Measurements from ENCODE around the gene MUC5AC. TPM values are rescaled to one million over a fixed set of nuclear protein-coding genes. Genes with fewer than 3 reads are reported as not detected.

Gene MUC5AC
- total RNA-seq, 1 experiment from 2014 or later: under 0.01 TPM

DNA sequence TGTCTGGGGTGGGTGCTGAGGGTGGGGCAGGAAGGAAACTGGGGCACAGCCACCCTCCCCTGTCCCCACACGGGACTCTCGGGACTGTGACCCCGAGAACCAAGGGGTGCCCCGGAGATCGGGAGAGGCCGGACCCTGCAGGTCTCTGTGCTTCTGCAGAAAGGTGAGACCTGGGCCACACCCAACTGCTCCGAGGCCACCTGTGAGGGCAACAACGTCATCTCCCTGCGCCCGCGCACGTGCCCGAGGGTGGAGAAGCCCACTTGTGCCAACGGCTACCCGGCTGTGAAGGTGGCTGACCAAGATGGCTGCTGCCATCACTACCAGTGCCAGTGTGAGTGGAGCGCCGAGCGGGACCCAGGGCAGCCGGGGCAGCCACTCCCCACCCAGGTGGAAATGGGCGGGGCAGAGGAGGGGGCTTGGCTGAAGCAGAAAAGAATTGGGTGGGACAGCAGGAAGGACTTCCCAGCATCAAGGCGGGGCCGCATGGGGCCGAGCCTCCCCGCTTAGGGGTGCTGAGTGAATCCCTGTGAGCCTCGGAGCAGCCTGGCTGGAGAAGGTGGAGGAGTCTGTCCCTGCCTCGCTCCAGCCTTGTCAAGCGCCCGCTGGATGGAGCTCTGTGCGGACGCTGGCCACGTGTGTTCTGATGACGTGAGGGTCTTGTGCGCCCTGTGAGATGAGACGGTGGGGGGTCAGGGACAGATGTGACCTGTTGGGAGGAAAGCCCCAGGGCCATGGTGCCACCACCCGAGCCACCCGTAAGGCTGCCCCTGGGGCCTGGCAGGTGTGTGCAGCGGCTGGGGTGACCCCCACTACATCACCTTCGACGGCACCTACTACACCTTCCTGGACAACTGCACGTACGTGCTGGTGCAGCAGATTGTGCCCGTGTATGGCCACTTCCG is 35.8 kb downstream of the MUC5AC start:
- H3K9me3 Mint-ChIP-seq: peaks cover 5% of the 10 kb centered on the region
- no peaks in the 10 kb centered on the region for H3K4me1 Mint-ChIP-seq
- CTCF ChIA-PET: no interaction called here
- peaks cover 4% of the 10 kb centered on the region for H3K27me3 Mint-ChIP-seq (ENCODE audit: low read depth)
- no peak overlapping the region for H3K4me3 Mint-ChIP-seq
- TF ChIP-seq RORB (CRISPR knock-in tag; IDR thresholded peaks at IDR 0.05): no peak
- no peak for TF ChIP-seq ZBTB21 (CRISPR knock-in tag; IDR thresholded peaks at IDR 0.05; ENCODE audit: borderline replicate concordance)
- TF ChIP-seq JUN (CRISPR knock-in tag; IDR thresholded peaks at IDR 0.05): no peak
- no peak for TF ChIP-seq GRHL2 (CRISPR knock-in tag; IDR thresholded peaks at IDR 0.05; ENCODE audit: insufficient replicate concordance, severe bottlenecking)
- TF ChIP-seq FOXP1 (CRISPR knock-in tag; IDR thresholded peaks at IDR 0.05; ENCODE audit: borderline replicate concordance): no peak
- no peak for TF ChIP-seq ZNF263 (CRISPR knock-in tag; IDR thresholded peaks at IDR 0.05; ENCODE audit: low read depth)
- TF ChIP-seq ATF1 (CRISPR knock-in tag; IDR thresholded peaks at IDR 0.05): no peak
- TF ChIP-seq OVOL2 (CRISPR knock-in tag; IDR thresholded peaks at IDR 0.05; ENCODE audit: borderline replicate concordance): no peak
- TF ChIP-seq, protein P1, sequence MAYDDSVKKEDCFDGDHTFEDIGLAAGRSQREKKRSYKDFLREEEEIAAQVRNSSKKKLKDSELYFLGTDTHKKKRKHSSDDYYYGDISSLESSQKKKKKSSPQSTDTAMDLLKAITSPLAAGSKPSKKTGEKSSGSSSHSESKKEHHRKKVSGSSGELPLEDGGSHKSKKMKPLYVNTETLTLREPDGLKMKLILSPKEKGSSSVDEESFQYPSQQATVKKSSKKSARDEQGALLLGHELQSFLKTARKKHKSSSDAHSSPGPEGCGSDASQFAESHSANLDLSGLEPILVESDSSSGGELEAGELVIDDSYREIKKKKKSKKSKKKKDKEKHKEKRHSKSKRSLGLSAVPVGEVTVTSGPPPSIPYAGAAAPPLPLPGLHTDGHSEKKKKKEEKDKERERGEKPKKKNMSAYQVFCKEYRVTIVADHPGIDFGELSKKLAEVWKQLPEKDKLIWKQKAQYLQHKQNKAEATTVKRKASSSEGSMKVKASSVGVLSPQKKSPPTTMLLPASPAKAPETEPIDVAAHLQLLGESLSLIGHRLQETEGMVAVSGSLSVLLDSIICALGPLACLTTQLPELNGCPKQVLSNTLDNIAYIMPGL (CRISPR knock-in tag; IDR thresholded peaks at IDR 0.05): no peak
- TF ChIP-seq, protein P2, sequence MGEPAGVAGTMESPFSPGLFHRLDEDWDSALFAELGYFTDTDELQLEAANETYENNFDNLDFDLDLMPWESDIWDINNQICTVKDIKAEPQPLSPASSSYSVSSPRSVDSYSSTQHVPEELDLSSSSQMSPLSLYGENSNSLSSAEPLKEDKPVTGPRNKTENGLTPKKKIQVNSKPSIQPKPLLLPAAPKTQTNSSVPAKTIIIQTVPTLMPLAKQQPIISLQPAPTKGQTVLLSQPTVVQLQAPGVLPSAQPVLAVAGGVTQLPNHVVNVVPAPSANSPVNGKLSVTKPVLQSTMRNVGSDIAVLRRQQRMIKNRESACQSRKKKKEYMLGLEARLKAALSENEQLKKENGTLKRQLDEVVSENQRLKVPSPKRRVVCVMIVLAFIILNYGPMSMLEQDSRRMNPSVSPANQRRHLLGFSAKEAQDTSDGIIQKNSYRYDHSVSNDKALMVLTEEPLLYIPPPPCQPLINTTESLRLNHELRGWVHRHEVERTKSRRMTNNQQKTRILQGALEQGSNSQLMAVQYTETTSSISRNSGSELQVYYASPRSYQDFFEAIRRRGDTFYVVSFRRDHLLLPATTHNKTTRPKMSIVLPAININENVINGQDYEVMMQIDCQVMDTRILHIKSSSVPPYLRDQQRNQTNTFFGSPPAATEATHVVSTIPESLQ (CRISPR knock-in tag; IDR thresholded peaks at IDR 0.05): no peak
- TF ChIP-seq, protein P3, sequence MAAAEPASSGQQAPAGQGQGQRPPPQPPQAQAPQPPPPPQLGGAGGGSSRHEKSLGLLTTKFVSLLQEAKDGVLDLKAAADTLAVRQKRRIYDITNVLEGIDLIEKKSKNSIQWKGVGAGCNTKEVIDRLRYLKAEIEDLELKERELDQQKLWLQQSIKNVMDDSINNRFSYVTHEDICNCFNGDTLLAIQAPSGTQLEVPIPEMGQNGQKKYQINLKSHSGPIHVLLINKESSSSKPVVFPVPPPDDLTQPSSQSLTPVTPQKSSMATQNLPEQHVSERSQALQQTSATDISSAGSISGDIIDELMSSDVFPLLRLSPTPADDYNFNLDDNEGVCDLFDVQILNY (CRISPR knock-in tag; IDR thresholded peaks at IDR 0.05): no peak
- ATAC-seq: no peak
- POLR2A ChIA-PET: no interaction called here
- DNase-seq (ENCODE audit: low spot score): peak; percentile 9
- H3K27ac Mint-ChIP-seq: no peak overlapping the region
- no peaks in the 10 kb centered on the region for H3K36me3 Mint-ChIP-seq

DNA sequence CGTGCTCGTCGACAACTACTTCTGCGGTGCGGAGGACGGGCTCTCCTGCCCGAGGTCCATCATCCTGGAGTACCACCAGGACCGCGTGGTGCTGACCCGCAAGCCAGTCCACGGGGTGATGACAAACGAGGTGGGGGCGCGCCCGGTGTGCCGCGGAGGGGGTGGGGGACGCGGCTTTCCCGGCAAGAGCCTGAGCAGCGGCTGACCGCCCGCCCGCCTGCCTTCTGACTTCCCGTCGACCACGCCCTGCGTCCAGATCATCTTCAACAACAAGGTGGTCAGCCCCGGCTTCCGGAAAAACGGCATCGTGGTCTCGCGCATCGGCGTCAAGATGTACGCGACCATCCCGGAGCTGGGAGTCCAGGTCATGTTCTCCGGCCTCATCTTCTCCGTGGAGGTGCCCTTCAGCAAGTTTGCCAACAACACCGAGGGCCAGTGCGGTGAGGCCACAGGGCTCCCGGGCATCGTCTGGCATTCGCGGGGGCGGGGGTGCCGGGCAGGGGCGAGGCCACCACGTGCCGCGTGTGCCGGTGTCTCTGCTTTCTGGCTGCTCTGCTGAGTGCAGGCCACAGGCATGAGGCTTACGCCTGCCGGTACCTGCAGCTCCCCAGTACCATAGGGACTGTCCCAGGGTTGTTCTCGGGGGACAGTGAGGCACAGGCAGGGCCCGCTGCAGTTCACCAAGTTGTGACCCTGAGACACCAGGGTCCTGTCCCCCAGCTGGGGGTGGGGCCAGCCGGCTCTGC is 36.7 kb downstream of the MUC5AC start:
- peaks cover 5% of the 10 kb centered on the region for H3K9me3 Mint-ChIP-seq
- no peak overlapping the region for H3K4me3 Mint-ChIP-seq
- no peaks in the 10 kb centered on the region for H3K36me3 Mint-ChIP-seq
- DNase-seq (ENCODE audit: low spot score): peak; percentile 3
- H3K4me1 Mint-ChIP-seq: no peaks in the 10 kb centered on the region
- TF ChIP-seq ZNF416 (CRISPR knock-in tag; IDR thresholded peaks at IDR 0.05) (no peak), RORB (CRISPR knock-in tag; IDR thresholded peaks at IDR 0.05) (no peak), NFATC4 (CRISPR knock-in tag; IDR thresholded peaks at IDR 0.05) (no peak)
- TF ChIP-seq, protein P4, sequence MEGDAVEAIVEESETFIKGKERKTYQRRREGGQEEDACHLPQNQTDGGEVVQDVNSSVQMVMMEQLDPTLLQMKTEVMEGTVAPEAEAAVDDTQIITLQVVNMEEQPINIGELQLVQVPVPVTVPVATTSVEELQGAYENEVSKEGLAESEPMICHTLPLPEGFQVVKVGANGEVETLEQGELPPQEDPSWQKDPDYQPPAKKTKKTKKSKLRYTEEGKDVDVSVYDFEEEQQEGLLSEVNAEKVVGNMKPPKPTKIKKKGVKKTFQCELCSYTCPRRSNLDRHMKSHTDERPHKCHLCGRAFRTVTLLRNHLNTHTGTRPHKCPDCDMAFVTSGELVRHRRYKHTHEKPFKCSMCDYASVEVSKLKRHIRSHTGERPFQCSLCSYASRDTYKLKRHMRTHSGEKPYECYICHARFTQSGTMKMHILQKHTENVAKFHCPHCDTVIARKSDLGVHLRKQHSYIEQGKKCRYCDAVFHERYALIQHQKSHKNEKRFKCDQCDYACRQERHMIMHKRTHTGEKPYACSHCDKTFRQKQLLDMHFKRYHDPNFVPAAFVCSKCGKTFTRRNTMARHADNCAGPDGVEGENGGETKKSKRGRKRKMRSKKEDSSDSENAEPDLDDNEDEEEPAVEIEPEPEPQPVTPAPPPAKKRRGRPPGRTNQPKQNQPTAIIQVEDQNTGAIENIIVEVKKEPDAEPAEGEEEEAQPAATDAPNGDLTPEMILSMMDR (IDR thresholded peaks at IDR 0.05): no peak
- TF ChIP-seq, protein P5, sequence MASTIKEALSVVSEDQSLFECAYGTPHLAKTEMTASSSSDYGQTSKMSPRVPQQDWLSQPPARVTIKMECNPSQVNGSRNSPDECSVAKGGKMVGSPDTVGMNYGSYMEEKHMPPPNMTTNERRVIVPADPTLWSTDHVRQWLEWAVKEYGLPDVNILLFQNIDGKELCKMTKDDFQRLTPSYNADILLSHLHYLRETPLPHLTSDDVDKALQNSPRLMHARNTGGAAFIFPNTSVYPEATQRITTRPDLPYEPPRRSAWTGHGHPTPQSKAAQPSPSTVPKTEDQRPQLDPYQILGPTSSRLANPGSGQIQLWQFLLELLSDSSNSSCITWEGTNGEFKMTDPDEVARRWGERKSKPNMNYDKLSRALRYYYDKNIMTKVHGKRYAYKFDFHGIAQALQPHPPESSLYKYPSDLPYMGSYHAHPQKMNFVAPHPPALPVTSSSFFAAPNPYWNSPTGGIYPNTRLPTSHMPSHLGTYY (CRISPR knock-in tag; IDR thresholded peaks at IDR 0.05): no peak
- ATAC-seq: no peak
- H3K27me3 Mint-ChIP-seq (ENCODE audit: low read depth): peaks cover 4% of the 10 kb centered on the region
- ChIA-PET POLR2A (no interaction called here), CTCF (no interaction called here)
- no peak overlapping the region for H3K27ac Mint-ChIP-seq
